Right lobe of liver (tissue), 4 donors: Measurements from ENCODE around the gene SDF4.

Experiments used
- POLR2A ChIP-seq: fragments of 450-650 bp; IDR thresholded peaks from one replicate; pipeline ENCODE4 v1.6.1; 2017; ENCODE audit warnings: antibody characterized with exemption, mild to moderate bottlenecking
- TF ChIP-seq, protein P1 (sequence below), 4 donors: fragments of 200-600 bp in 3 of 4; fragments of 450-650 bp in 1 of 4; IDR thresholded peaks; one replicate each; pipeline versions ENCODE4 v1.5.1 to v1.8.0; 2016 to 2022; ENCODE audit warnings: antibody characterized with exemption in 4 of 4, mild to moderate bottlenecking in 2 of 4
- donor health status: DM: no; HTN: no; CAD: no.
- donor health status: DM: no; HTN: no; CAD: no.
- donor health status: DM: no; HTN: yes; CAD: no.

GRCh38 chr1:1238702-1239178 lies 6.9 kb upstream of the SDF4 start:
- TF ChIP-seq, protein P1, sequence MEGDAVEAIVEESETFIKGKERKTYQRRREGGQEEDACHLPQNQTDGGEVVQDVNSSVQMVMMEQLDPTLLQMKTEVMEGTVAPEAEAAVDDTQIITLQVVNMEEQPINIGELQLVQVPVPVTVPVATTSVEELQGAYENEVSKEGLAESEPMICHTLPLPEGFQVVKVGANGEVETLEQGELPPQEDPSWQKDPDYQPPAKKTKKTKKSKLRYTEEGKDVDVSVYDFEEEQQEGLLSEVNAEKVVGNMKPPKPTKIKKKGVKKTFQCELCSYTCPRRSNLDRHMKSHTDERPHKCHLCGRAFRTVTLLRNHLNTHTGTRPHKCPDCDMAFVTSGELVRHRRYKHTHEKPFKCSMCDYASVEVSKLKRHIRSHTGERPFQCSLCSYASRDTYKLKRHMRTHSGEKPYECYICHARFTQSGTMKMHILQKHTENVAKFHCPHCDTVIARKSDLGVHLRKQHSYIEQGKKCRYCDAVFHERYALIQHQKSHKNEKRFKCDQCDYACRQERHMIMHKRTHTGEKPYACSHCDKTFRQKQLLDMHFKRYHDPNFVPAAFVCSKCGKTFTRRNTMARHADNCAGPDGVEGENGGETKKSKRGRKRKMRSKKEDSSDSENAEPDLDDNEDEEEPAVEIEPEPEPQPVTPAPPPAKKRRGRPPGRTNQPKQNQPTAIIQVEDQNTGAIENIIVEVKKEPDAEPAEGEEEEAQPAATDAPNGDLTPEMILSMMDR (IDR thresholded peaks at IDR 0.05), result no peak
- TF ChIP-seq POLR2A, result no peak
